HFF-Myc (cell line): Measurements from ENCODE around the gene CDK15.

Experiments used
- DNase-seq: peaks from one replicate; pipeline ENCODE4 v3.0.0-alpha.2; 2011; ENCODE audit warnings: low read depth; ENCODE audit errors: extremely low read depth
- H3K4me3 ChIP-seq: replicated peaks from 2 replicates; pipeline ENCODE4 v1.5.1; 2011; ENCODE audit warnings: low read depth, mild to moderate bottlenecking, control low read depth, low read length
- CTCF ChIP-seq: IDR thresholded peaks from 2 replicates; pipeline ENCODE4 v1.5.1; 2012; ENCODE audit warnings: mild to moderate bottlenecking, low read depth, low read length, control low read depth; ENCODE audit errors: missing control alignments

Gene CDK15

GRCh38 chr2:201933792-201934237, 127.5 kb downstream of the CDK15 start:
- no peak for TF ChIP-seq CTCF
- H3K4me3 ChIP-seq: no peak overlapping the region
- no peak for DNase-seq

- DNase-seq: no peak
- no peak for TF ChIP-seq CTCF
Measured at GRCh38 chr2:201936817-201937216, 130.5 kb downstream of the CDK15 start.

GRCh38 chr2:201937343-201937742, 131.0 kb downstream of the CDK15 start:
- TF ChIP-seq CTCF: no peak
- DNase-seq: no peak
- H3K4me3 ChIP-seq: no peak overlapping the region

More at GRCh38 chr2:201936817-201937216, 130.5 kb downstream of the CDK15 start:
- no peak overlapping the region for H3K4me3 ChIP-seq

GRCh38 chr2:201938156-201938775, 131.9 kb downstream of the CDK15 start:
- H3K4me3 ChIP-seq: no peak overlapping the region
- no peak for TF ChIP-seq CTCF
- DNase-seq: no peak

GRCh38 chr2:201938781-201939180, 132.4 kb downstream of the CDK15 start:
- no peak overlapping the region for H3K4me3 ChIP-seq
- no peak for DNase-seq
- no peak for TF ChIP-seq CTCF

- no peak overlapping the region for H3K4me3 ChIP-seq
- TF ChIP-seq CTCF: no peak
- no peak for DNase-seq
Measured at GRCh38 chr2:201939453-201939941, 133.2 kb downstream of the CDK15 start.

GRCh38 chr2:201942531-201942930, 136.2 kb downstream of the CDK15 start:
- no peak for TF ChIP-seq CTCF
- DNase-seq: no peak
- no peak overlapping the region for H3K4me3 ChIP-seq
